ENCODE data around the gene HAUS2. TPM values are rescaled to one million over a fixed set of nuclear protein-coding genes. Genes with fewer than 3 reads are reported as not detected.

HAUS2 gene
- total RNA-seq, 3 donors from 2014 or later (not counting 1 experiment from before 2014, with no cell fraction given): 24.9 to 26.2 (median 26.1) TPM

- no peak overlapping the region for H3K4me3 Mint-ChIP-seq
- H3K27me3 Mint-ChIP-seq (ENCODE audit: low read depth in 2 of 2): no peaks in the 10 kb centered on the region
- H3K36me3 ChIP-seq (ENCODE audit: control insufficient read depth, insufficient read depth, low read length): no peaks in the 10 kb centered on the region
- ATAC-seq (no peak), DNase-seq (no peak)
- H3K9me3 Mint-ChIP-seq: no peaks in the 10 kb centered on the region
- H3K4me1 Mint-ChIP-seq: peaks cover 18 to 23% of the 10 kb centered on the region in 2 donors
- H3K27ac ChIP-seq (ENCODE audit: low read length): no peak overlapping the region
- no peaks in the 10 kb centered on the region for H3K9me3 ChIP-seq (ENCODE audit: control insufficient read depth, insufficient read depth, low read length)
- no peak for TF ChIP-seq CTCF (IDR thresholded peaks at IDR 0.05)
- H3K4me3 ChIP-seq (ENCODE audit: low read length): no peak overlapping the region
- peaks cover 7% of the 10 kb centered on the region for H3K4me1 ChIP-seq (ENCODE audit: control insufficient read depth, insufficient read depth, low read length)
- no peaks in the 10 kb centered on the region for H3K36me3 Mint-ChIP-seq
- no peak overlapping the region for H3K27ac Mint-ChIP-seq
- intact Hi-C loops (cut with micrococcal nuclease): no loop called here
- 80% methylated on average over 1 of the region's 1 CpG for WGBS (ENCODE audit: insufficient coverage)
- no peaks in the 10 kb centered on the region for H3K27me3 ChIP-seq (ENCODE audit: control insufficient read depth, insufficient read depth, low read length)
These were observed 44.8 kb upstream of the HAUS2 start for GRCh38 chr15:42503825-42504224.

GRCh38 chr15:42504631-42505030, 44.0 kb upstream of the HAUS2 start:
- Histone ChIP-seq H3K4me3 (ENCODE audit: low read length) (no peak overlapping the region), H3K4me1 (ENCODE audit: control insufficient read depth, insufficient read depth, low read length) (peaks cover 7% of the 10 kb centered on the region), H3K27ac (ENCODE audit: low read length) (no peak overlapping the region), H3K27me3 (ENCODE audit: control insufficient read depth, insufficient read depth, low read length) (no peaks in the 10 kb centered on the region), H3K36me3 (ENCODE audit: control insufficient read depth, insufficient read depth, low read length) (no peaks in the 10 kb centered on the region), H3K9me3 (ENCODE audit: control insufficient read depth, insufficient read depth, low read length) (no peaks in the 10 kb centered on the region)
- WGBS (ENCODE audit: insufficient coverage): 82% methylated on average over 2 of the region's 3 CpGs
- intact Hi-C loops (cut with micrococcal nuclease): no loop called here
- Mint-ChIP-seq H3K27ac (no peak overlapping the region), H3K4me3 (no peak overlapping the region), H3K4me1 (peaks cover 17 to 22% of the 10 kb centered on the region in 2 donors), H3K9me3 (no peaks in the 10 kb centered on the region), H3K36me3 (no peaks in the 10 kb centered on the region), H3K27me3 (ENCODE audit: low read depth in 2 of 2) (no peaks in the 10 kb centered on the region)
- TF ChIP-seq CTCF (IDR thresholded peaks at IDR 0.05): no peak
- ATAC-seq (no peak), DNase-seq (no peak)

- no peak overlapping the region for H3K4me3 Mint-ChIP-seq
- TF ChIP-seq CTCF (IDR thresholded peaks at IDR 0.05): no peak
- Histone ChIP-seq H3K4me1 (ENCODE audit: control insufficient read depth, insufficient read depth, low read length) (peaks cover 7% of the 10 kb centered on the region), H3K4me3 (ENCODE audit: low read length) (no peak overlapping the region), H3K27me3 (ENCODE audit: control insufficient read depth, insufficient read depth, low read length) (no peaks in the 10 kb centered on the region), H3K27ac (ENCODE audit: low read length) (no peak overlapping the region), H3K36me3 (ENCODE audit: control insufficient read depth, insufficient read depth, low read length) (peaks cover 5% of the 10 kb centered on the region), H3K9me3 (ENCODE audit: control insufficient read depth, insufficient read depth, low read length) (no peaks in the 10 kb centered on the region)
- no peaks in the 10 kb centered on the region for H3K36me3 Mint-ChIP-seq
- DNase-seq (no peak), ATAC-seq (no peak)
- no peaks in the 10 kb centered on the region for H3K9me3 Mint-ChIP-seq
- intact Hi-C loops (cut with micrococcal nuclease): no loop called here
- H3K27ac Mint-ChIP-seq: no peak overlapping the region
- 100% methylated on average over 1 of the region's 4 CpGs for WGBS (ENCODE audit: insufficient coverage)
- H3K4me1 Mint-ChIP-seq: peaks cover 15 to 17% of the 10 kb centered on the region in 2 donors
- H3K27me3 Mint-ChIP-seq (ENCODE audit: low read depth in 2 of 2): no peaks in the 10 kb centered on the region
These were observed 41.1 kb upstream of the HAUS2 start for GRCh38 chr15:42507514-42507913.

- Histone ChIP-seq H3K9me3 (ENCODE audit: control insufficient read depth, insufficient read depth, low read length) (no peaks in the 10 kb centered on the region), H3K27ac (ENCODE audit: low read length) (no peak overlapping the region), H3K4me3 (ENCODE audit: low read length) (no peak overlapping the region), H3K4me1 (ENCODE audit: control insufficient read depth, insufficient read depth, low read length) (peaks cover 7% of the 10 kb centered on the region), H3K27me3 (ENCODE audit: control insufficient read depth, insufficient read depth, low read length) (no peaks in the 10 kb centered on the region), H3K36me3 (ENCODE audit: control insufficient read depth, insufficient read depth, low read length) (peaks cover 13% of the 10 kb centered on the region)
- no peak overlapping the region for H3K27ac Mint-ChIP-seq
- no peaks in the 10 kb centered on the region for H3K27me3 Mint-ChIP-seq (ENCODE audit: low read depth in 2 of 2)
- no peak for TF ChIP-seq CTCF (IDR thresholded peaks at IDR 0.05)
- H3K9me3 Mint-ChIP-seq: no peaks in the 10 kb centered on the region
- no peaks in the 10 kb centered on the region for H3K36me3 Mint-ChIP-seq
- DNase-seq (no peak), ATAC-seq (no peak)
- H3K4me3 Mint-ChIP-seq: no peak overlapping the region
- 94% methylated on average over 8 of the region's 9 CpGs for WGBS (ENCODE audit: insufficient coverage)
- intact Hi-C loops (cut with micrococcal nuclease): no loop called here
- peaks cover 15 to 17% of the 10 kb centered on the region in 2 donors for H3K4me1 Mint-ChIP-seq
These were observed 40.4 kb upstream of the HAUS2 start for GRCh38 chr15:42508263-42508690.
